GM18951 (cell line): ENCODE data around the gene PALS2.

Source experiments
- POLR2A ChIP-seq: IDR thresholded peaks from 4 replicates; pipeline ENCODE4 v1.6.1; 2011; ENCODE audit warnings: mild to moderate bottlenecking; ENCODE audit not compliant: insufficient read length, insufficient read depth; ENCODE audit errors: extremely low read depth
- in situ Hi-C: fragments of 300-500 bp; cut with MboI; formaldehyde crosslinking; loops from one replicate; pipeline ENCODE4 v1.12.0; 2022; ENCODE audit warnings: low sequenced_read_pairs, mixed read lengths, inconsistent platforms; ENCODE audit not compliant: unreplicated experiment

Gene PALS2

DNA sequence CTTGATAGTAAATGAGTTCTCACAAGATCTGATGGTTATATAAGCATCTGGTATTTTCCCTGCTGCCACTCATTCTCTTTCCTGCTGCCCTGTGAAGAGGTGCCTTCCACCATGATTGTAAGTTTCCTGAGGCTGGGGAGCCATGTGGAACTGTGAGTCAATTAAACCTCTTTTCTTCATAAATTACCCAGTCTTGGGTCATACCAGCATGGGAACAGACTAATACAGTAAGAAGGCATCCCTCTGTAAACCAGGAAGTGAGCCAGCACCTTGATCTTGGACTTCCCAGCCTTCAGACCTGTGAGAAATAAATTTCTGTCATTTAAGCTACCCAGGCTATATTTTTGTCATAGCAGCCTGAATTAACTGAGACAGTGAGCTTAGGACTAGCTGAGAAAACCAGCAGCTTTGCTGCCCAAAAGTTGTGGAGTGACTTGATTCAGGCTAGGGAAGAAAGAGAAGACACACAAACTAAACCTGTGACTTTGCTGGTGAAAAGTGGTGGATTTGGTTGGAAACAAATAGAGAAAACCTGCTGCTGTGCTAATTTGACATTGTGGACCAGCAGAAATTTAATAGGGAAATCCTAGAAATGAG lies 29.7 kb downstream of the PALS2 start:
- in situ Hi-C loops: no loop called here
- TF ChIP-seq POLR2A: no peak

DNA sequence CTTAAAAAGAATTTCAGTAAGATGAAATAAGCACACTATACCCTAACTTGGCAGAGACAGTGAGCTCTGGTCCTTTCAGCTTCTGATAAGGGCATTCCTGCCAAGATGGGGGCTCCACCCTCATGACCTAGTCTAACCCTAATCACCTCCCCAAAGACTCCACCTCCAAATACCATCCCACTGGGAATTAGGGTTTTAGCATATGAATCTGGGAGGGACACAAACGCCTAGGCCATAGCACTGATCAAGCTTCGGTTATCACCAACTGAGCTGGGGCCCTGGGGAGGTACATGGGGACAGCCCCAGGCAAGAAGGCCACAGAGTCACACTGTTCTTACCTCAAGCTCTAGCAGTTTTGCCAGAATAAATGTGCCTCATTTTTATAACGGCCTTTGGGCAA lies 31.4 kb downstream of the PALS2 start:
- in situ Hi-C loops: no loop called here
- no peak for TF ChIP-seq POLR2A

DNA sequence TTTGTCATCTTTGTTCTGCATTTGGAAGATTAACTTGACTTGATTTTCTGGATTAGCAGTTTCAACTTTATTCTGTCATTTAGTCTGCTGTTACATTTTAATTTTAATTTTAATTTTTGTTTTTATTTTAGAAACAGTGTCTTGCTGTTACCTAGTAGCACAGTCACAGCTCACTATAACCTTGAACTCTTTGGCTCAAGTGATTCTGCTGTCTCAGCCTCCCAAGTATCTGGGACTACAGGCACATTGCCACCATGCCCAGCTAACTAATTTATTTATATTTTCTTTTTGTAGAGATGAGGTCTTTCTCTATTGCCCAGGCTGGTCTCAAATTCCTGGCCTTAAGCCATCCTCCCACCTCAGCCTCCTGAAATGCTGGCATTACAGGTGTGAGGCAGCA lies 35.3 kb downstream of the PALS2 start:
- TF ChIP-seq POLR2A: no peak
- in situ Hi-C loops: no loop called here

DNA sequence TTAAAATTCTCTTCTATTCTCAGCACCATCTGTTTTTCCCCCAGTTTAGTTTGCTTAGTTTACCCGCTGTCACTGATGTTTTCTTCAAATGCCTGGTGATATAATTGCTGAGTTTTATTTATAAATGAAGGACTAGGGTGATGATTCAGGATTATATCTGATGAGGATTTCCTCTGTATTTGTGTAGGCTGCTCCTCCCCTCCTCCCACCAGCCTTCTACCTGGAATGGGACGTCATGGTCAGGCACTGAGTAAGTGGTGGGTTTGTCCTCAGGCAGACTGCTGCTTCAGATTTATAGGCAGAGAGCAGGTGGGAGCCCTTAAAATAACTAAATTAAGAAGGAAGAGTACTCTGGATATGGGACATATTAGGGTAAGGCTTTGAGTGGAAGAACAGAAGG lies 35.8 kb downstream of the PALS2 start:
- in situ Hi-C loops: no loop called here

DNA sequence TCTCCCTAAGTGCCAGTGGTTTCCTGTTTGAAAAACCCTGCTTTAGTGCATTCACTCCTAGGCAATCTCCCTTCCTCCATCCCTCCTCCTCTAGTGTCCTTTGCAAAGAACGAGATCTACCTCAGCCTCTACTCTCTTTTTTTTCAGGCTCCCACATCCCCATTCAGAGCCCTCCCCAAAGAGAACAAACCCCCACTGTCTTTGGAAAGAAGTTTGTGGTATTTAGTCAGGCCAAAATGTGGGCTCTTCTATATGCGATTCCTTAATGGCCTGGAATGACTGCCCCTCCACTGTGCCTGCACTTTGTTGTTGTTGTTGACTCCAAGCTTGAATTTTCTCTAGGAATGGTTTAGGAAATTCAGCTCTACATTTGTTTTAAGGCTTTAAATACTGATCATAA lies 36.3 kb downstream of the PALS2 start:
- in situ Hi-C loops: no loop called here
- TF ChIP-seq POLR2A: no peak

More for the DNA sequence above, 35.8 kb downstream of the PALS2 start:
- TF ChIP-seq POLR2A: no peak

DNA sequence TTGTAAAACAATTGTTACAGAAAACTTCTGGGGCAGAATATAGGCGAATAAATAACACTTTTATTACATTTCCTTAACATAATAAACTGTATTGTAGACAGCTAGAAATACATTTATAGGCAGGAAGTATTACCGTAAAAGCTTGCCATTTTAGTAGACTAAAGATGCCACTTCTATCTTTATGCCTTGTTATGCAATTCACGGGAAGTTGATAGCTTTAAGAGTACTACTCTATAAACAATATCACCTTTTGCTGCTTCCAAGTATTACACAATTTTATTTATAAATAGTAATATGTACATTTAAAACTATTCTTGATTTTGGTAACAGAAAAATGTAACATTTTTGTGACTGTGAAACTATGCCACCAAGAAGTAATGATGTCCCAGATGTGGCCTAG lies 37.9 kb downstream of the PALS2 start:
- no peak for TF ChIP-seq POLR2A
- in situ Hi-C loops: no loop called here

DNA sequence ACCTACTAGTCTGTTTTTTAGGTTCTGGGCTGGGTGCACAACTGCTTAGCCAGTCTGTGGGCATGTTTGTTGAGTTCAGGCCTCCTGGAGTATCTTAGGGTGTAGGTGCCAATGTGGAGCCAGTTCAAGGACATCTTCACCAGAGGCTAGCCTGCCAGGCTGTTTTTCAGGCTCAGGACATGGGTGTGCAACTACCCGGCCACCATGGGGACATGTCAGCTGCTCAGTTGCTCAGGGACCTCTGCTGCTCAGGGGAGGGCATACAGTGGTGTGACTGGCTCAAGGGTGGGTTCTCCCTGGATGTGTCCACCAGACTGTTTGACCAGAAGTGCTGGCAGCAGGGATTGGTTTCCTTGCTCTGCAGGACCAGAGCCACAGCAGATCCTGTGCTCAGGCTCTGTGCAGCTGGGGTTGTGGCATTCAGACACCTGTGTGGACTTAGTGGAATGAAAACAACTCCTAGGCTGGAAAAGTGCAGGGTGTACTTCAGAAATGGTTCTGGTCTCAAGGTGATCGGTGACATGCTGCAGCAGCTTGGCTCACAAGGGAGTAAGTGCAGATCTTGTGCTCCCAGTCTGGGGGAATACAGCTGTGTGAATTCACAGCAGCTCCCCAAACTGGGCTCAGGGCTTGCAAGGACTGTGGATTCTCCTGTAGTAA lies 44.8 kb downstream of the PALS2 start:
- no peak for TF ChIP-seq POLR2A

DNA sequence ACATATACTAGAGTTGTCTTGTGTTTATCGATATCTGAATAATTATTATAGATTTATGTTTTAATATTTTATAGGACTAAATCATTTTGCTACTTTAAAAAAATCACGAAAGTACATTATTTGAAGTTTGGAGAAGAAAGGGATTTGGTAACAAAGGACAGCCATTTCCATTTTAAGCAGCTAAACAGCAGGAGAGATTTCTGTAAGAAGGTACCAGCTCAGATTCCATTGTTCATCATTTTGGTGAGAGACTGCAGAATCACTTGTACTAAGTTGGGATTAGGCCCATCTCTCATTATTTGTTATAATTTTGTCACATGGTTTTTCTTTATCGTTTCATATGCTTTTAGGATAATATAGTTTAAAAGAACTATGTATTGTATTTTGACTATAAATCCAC lies 46.7 kb downstream of the PALS2 start:
- in situ Hi-C loops: no loop called here
- no peak for TF ChIP-seq POLR2A

More for the DNA sequence above, 44.8 kb downstream of the PALS2 start:
- in situ Hi-C loops: no loop called here

DNA sequence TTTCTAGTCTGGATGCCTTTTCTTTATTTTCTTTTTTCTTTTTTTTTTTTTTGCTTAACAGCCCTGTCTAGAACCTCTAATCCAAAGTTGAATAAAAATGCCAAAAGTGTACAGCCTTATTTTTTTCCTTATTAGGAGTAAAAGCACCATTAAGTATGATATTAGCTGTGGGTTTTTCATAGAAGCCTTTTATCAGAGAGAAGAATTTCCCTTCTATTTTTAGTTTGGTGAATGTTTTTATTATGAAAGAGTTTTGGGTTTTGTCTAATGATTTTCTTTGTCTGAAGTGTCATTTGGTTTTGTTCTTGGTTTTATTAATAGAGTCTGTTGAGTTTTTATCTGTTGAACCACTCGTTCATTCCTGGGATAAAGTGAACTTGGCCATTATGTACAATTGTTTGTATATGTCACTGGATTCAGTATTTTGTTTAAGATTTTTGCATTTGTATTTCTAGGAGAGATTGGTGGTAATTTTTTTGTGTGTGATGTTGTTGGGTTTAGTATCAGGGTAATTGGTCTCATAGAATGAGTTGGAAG lies 49.5 kb downstream of the PALS2 start:
- no peak for TF ChIP-seq POLR2A
- in situ Hi-C loops: no loop called here
